ENCODE data around the gene VPS37C. TPM values are rescaled to one million over a fixed set of nuclear protein-coding genes. Genes with fewer than 3 reads are reported as not detected.

VPS37C gene
- total RNA-seq, 1 donor from 2014 or later: 9.9 TPM

DNA sequence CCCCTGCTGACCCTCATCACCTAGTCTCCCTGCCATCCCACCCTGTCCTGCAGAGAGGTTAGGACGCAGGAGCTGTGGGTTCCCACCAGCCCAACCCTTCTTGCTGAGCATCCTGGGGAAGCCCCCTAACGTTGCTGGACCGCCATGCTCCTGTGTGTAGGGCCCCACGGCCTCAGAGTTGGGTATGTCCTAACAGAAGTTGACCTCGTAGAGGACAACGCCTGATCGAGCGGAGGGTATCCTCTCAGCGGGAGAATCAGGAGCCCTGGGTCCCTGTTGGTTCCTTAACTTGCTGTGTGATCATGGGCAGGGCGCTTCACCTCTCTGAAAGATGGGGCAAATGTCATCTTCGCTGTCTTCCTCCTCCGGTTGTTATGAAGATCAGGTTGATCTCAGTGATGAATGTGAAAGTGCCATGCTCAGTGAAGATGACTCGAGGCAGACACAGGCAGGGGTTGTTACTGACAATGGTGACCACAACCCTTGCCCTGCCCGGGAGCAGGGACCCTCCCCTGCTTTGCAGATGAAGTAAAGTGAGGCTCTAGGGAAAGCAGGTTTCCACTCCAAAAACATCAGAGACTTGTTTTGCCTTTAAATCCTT lies 78.2 kb downstream of the VPS37C start:
- no peaks in the 10 kb centered on the region for H3K27me3 ChIP-seq
- H3K27ac Mint-ChIP-seq: no peak overlapping the region
- H3K27ac ChIP-seq: no peak overlapping the region
- H3K4me3 Mint-ChIP-seq: no peak overlapping the region
- H3K79me2 ChIP-seq (ENCODE audit: low read depth): no peaks in the 10 kb centered on the region
- H3K4me2 ChIP-seq: no peak overlapping the region
- TF ChIP-seq EZH2phosphoT487 (IDR thresholded peaks at IDR 0.05) (no peak), CTCF (IDR thresholded peaks at IDR 0.05) (no peak), EZH2 (IDR thresholded peaks at IDR 0.05) (no peak)
- peaks cover 14% of the 10 kb centered on the region for H3K4me1 Mint-ChIP-seq
- H3K9me3 Mint-ChIP-seq: no peaks in the 10 kb centered on the region
- no peak overlapping the region for H3K4me3 ChIP-seq
- DNase-seq (ENCODE audit: low spot score): no peak
- H3K4me1 ChIP-seq: peaks cover 3% of the 10 kb centered on the region
- H2AFZ ChIP-seq (replicated peaks): no peak overlapping the region
- H3K9me3 ChIP-seq (ENCODE audit: low read depth): no peaks in the 10 kb centered on the region
- no peaks in the 10 kb centered on the region for H3F3A ChIP-seq (ENCODE audit: low read depth)
- H3K27me3 Mint-ChIP-seq (ENCODE audit: insufficient read depth, low read depth): peaks cover 5% of the 10 kb centered on the region
- H3K9ac ChIP-seq: no peak overlapping the region
- H3K36me3 ChIP-seq: no peaks in the 10 kb centered on the region
- no peaks in the 10 kb centered on the region for H4K20me1 ChIP-seq (ENCODE audit: low read depth)
- no peaks in the 10 kb centered on the region for H3K36me3 Mint-ChIP-seq

GRCh38 chr11:61082062-61082870 lies 79.0 kb downstream of the VPS37C start:
- no peak for DNase-seq (ENCODE audit: low spot score)
- Histone ChIP-seq H3K4me1 (peaks cover 3% of the 10 kb centered on the region), H3K4me2 (no peak overlapping the region), H3K27ac (no peak overlapping the region), H3K36me3 (no peaks in the 10 kb centered on the region), H2AFZ (replicated peaks) (no peak overlapping the region), H3K9ac (no peak overlapping the region), H3K27me3 (no peaks in the 10 kb centered on the region), H4K20me1 (ENCODE audit: low read depth) (no peaks in the 10 kb centered on the region), H3F3A (ENCODE audit: low read depth) (no peaks in the 10 kb centered on the region), H3K79me2 (ENCODE audit: low read depth) (no peaks in the 10 kb centered on the region), H3K9me3 (ENCODE audit: low read depth) (no peaks in the 10 kb centered on the region), H3K4me3 (no peak overlapping the region)
- H3K36me3 Mint-ChIP-seq: no peaks in the 10 kb centered on the region
- no peak for TF ChIP-seq EZH2 (IDR thresholded peaks at IDR 0.05)
- no peak for TF ChIP-seq CTCF (IDR thresholded peaks at IDR 0.05)
- TF ChIP-seq EZH2phosphoT487 (IDR thresholded peaks at IDR 0.05): no peak
- no peaks in the 10 kb centered on the region for H3K9me3 Mint-ChIP-seq
- peaks cover 5% of the 10 kb centered on the region for H3K27me3 Mint-ChIP-seq (ENCODE audit: insufficient read depth, low read depth)
- H3K4me1 Mint-ChIP-seq: peaks cover 15% of the 10 kb centered on the region
- no peak overlapping the region for H3K27ac Mint-ChIP-seq
- H3K4me3 Mint-ChIP-seq: no peak overlapping the region

GRCh38 chr11:61080986-61081590 lies 80.1 kb downstream of the VPS37C start:
- Histone ChIP-seq H3K9me3 (ENCODE audit: low read depth) (no peaks in the 10 kb centered on the region), H3F3A (ENCODE audit: low read depth) (no peaks in the 10 kb centered on the region), H3K4me2 (no peak overlapping the region), H3K9ac (no peak overlapping the region), H3K27ac (no peak overlapping the region), H3K27me3 (no peaks in the 10 kb centered on the region), H3K4me3 (no peak overlapping the region), H3K36me3 (no peaks in the 10 kb centered on the region), H3K4me1 (peaks cover 6% of the 10 kb centered on the region), H3K79me2 (ENCODE audit: low read depth) (no peaks in the 10 kb centered on the region), H4K20me1 (ENCODE audit: low read depth) (no peaks in the 10 kb centered on the region), H2AFZ (replicated peaks) (no peak overlapping the region)
- DNase-seq (ENCODE audit: low spot score): no peak
- TF ChIP-seq EZH2 (IDR thresholded peaks at IDR 0.05): no peak
- no peak for TF ChIP-seq CTCF (IDR thresholded peaks at IDR 0.05)
- no peak for TF ChIP-seq EZH2phosphoT487 (IDR thresholded peaks at IDR 0.05)
- Mint-ChIP-seq H3K4me1 (peaks cover 21% of the 10 kb centered on the region), H3K4me3 (no peak overlapping the region), H3K27ac (no peak overlapping the region), H3K36me3 (no peaks in the 10 kb centered on the region), H3K9me3 (no peaks in the 10 kb centered on the region), H3K27me3 (ENCODE audit: insufficient read depth, low read depth) (peaks cover 5% of the 10 kb centered on the region)
